Calu3 (cell line): ENCODE measurements around the gene RPA1. TPM values are rescaled to one million over a fixed set of nuclear protein-coding genes. Genes with fewer than 3 reads are reported as not detected.

ENCODE experiments used
- BruUV-seq: library from RNA; stranded (reverse); fragments of 400-500 nt; replicated peaks from 2 replicates; lab custom pipeline; 2021; lab: Mats Ljungman, UMichigan
- CTCF ChIA-PET: fragments of 300-600 bp; sonication (Branson Sonifier 250); formaldehyde crosslinking; loops from one replicate; lab custom pipeline; 2022; ENCODE audit warnings: antibody characterized with exemption; lab: Charles Lee
- DNase-seq: peaks from one replicate; pipeline ENCODE4 v3.0.0; 2022
- H3K27ac Mint-ChIP-seq: one replicate; pipeline ENCODE4 v1.8.0; 2022; ENCODE audit warnings: mixed read lengths; ENCODE audit not compliant: unreplicated experiment
- H3K27me3 Mint-ChIP-seq: one replicate; pipeline ENCODE4 v1.8.0; 2022; ENCODE audit warnings: mixed read lengths; ENCODE audit not compliant: unreplicated experiment
- H3K36me3 Mint-ChIP-seq: one replicate; pipeline ENCODE4 v1.8.0; 2022; ENCODE audit warnings: mild to moderate bottlenecking, moderate library complexity, mixed read lengths; ENCODE audit not compliant: insufficient read depth, unreplicated experiment
- H3K4me1 Mint-ChIP-seq: one replicate; pipeline ENCODE4 v1.8.0; 2022; ENCODE audit warnings: mild to moderate bottlenecking, low read depth, mixed read lengths; ENCODE audit not compliant: unreplicated experiment
- H3K4me3 Mint-ChIP-seq: one replicate; pipeline ENCODE4 v1.8.0; 2022; ENCODE audit warnings: mild to moderate bottlenecking, low read depth, moderate library complexity, mixed read lengths; ENCODE audit not compliant: unreplicated experiment
- H3K9me3 Mint-ChIP-seq: one replicate; pipeline ENCODE4 v1.8.0; 2022; ENCODE audit warnings: low read depth, mixed read lengths; ENCODE audit not compliant: unreplicated experiment
- intact Hi-C: fragments of 100-400 bp; cut with micrococcal nuclease; formaldehyde crosslinking; loops from one replicate; pipeline ENCODE4 v1.10.0; 2022; ENCODE audit not compliant: unreplicated experiment
- total RNA-seq: library from RNA; stranded (reverse); gene quantifications from 2 replicates; pipeline ENCODE4 v1.2.3, GENCODE V29; 2022
- TF ChIP-seq, protein P1 (sequence below): fragments of 200-600 bp; IDR thresholded peaks from one replicate; pipeline ENCODE4 v1.8.0; 2022; ENCODE audit warnings: antibody characterized with exemption; ENCODE audit not compliant: unreplicated experiment

Gene RPA1
- total RNA-seq, 1 experiment from 2014 or later: 87.5 TPM

DNA sequence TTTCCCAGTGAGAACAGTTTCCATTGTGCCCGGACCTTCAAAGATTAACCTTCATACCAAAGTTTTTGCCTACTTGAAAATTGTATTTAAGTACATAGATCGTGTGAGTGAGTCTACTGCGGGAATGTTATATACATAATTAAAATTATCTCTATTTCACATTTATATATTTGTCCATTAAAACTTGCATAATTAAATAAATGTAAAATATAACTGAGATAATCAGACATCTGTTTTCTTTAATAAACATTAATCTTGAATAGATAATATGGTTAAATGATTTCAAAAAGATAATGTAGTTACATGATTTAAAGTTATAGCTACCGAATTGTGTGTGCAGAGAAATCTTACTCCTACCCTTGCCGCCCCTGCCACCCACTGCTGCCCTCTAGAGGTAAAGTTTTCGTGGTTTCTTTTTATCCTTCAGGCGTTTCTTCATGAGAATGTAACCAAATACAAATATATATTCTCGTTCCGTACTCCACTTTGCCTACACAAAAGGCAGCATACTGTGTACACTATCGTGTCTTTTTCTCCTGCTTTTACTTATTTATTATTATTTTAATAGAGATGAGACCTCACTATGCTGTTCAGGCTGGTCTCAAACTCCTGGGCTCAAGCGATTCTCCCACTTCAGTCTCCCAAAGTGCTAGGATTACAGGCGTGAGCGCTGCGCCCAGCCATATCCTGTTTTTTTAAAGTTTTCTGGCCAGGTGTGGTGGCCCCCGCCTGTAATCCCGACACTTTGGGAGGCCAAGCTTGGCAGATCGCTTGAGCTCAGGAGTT lies 35.6 kb downstream of the RPA1 start:
- Mint-ChIP-seq H3K27ac (no peak overlapping the region), H3K4me1 (no peaks in the 10 kb centered on the region), H3K36me3 (peaks cover 31% of the 10 kb centered on the region), H3K27me3 (no peaks in the 10 kb centered on the region), H3K9me3 (no peaks in the 10 kb centered on the region), H3K4me3 (no peak overlapping the region)
- TF ChIP-seq, protein P1, sequence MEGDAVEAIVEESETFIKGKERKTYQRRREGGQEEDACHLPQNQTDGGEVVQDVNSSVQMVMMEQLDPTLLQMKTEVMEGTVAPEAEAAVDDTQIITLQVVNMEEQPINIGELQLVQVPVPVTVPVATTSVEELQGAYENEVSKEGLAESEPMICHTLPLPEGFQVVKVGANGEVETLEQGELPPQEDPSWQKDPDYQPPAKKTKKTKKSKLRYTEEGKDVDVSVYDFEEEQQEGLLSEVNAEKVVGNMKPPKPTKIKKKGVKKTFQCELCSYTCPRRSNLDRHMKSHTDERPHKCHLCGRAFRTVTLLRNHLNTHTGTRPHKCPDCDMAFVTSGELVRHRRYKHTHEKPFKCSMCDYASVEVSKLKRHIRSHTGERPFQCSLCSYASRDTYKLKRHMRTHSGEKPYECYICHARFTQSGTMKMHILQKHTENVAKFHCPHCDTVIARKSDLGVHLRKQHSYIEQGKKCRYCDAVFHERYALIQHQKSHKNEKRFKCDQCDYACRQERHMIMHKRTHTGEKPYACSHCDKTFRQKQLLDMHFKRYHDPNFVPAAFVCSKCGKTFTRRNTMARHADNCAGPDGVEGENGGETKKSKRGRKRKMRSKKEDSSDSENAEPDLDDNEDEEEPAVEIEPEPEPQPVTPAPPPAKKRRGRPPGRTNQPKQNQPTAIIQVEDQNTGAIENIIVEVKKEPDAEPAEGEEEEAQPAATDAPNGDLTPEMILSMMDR: peak; percentile 34
- intact Hi-C loops: no loop called here
- no TSS peak for BruUV-seq
- DNase-seq: peak; percentile 62
- CTCF ChIA-PET: interaction anchor here (0.6 to 1.3 kb wide), 3 partner anchors 113 to 149 kb away, joined by 3 to 7 read pairs (median 4); no protein-coding TSS in a partner anchor

DNA sequence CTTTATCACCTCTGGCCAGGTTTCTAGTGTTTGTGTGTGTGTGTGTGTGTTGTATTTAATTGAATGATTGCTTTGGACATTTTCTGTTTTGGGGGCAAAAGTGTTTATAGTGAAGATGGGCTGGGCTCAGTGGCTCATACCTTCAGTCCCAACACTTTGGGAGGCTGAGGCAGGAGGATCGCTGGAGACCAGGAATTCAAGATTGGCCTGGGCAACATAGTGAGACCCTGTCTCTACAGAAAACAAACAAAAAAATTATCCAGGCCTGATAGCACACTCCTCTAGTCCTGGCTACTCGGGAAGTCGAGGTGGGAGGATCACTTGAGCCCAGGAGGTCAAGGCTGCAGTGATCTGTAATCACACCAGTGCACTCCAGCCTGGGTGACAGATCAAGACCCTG lies 37.5 kb downstream of the RPA1 start:
- Mint-ChIP-seq H3K36me3 (peaks cover 22% of the 10 kb centered on the region), H3K4me3 (no peak overlapping the region), H3K27me3 (no peaks in the 10 kb centered on the region), H3K4me1 (no peaks in the 10 kb centered on the region), H3K9me3 (no peaks in the 10 kb centered on the region), H3K27ac (no peak overlapping the region)
- TF ChIP-seq, protein P1: no peak
- BruUV-seq: no TSS peak
- DNase-seq: no peak
- CTCF ChIA-PET: no interaction called here
- intact Hi-C loops: no loop called here

DNA sequence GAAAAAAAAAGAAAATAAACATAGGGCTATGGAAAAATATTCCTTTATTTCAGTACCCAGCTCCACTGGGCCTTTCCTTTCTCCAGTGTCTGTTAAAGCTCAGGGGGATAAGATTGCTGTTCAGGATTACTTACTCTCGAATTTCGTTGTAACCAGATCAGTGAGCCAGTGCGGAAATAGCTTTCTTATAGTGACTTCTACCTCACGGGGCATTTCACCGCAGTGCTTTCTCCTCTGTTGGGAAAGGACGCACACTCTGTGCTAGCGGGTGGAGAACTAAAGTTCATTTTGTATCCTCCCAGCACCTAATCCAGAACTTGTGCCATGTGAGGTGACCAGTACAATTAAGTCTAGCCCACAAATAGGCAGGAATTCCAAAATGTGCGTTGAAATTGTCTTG lies 38.3 kb downstream of the RPA1 start:
- H3K36me3 Mint-ChIP-seq: peaks cover 17% of the 10 kb centered on the region
- H3K27me3 Mint-ChIP-seq: no peaks in the 10 kb centered on the region
- H3K4me3 Mint-ChIP-seq: no peak overlapping the region
- intact Hi-C loops: no loop called here
- H3K27ac Mint-ChIP-seq: no peak overlapping the region
- no peak for DNase-seq
- CTCF ChIA-PET: no interaction called here
- BruUV-seq: no TSS peak
- no peaks in the 10 kb centered on the region for H3K9me3 Mint-ChIP-seq
- TF ChIP-seq, protein P1: no peak
- H3K4me1 Mint-ChIP-seq: no peaks in the 10 kb centered on the region

DNA sequence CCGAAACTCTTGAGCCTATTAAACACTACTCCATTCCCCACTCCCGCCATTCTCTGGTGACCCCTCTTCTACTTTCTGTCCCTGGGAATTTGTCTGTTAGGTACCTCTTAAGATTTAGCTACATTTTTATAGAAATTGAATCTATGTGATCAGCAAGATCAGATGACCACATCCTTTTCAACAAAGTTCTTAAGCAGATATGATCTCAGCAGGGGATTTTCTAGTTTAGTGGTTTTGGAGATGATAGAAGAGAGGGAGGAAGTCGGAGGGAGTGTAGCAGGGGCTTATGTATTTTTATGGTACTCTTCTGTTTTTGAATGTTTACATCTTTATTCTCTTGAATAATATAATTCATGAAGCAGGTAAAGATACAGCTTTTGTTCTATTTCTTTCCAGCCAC lies 40.8 kb downstream of the RPA1 start:
- H3K9me3 Mint-ChIP-seq: no peaks in the 10 kb centered on the region
- no peak overlapping the region for H3K27ac Mint-ChIP-seq
- no peak for DNase-seq
- no TSS peak for BruUV-seq
- no peak overlapping the region for H3K4me3 Mint-ChIP-seq
- H3K36me3 Mint-ChIP-seq: peaks cover 21% of the 10 kb centered on the region
- TF ChIP-seq, protein P1: no peak
- H3K4me1 Mint-ChIP-seq: no peaks in the 10 kb centered on the region
- H3K27me3 Mint-ChIP-seq: no peaks in the 10 kb centered on the region
- CTCF ChIA-PET: no interaction called here
- intact Hi-C loops: no loop called here
